GM03348 (cell line): Measurements from ENCODE around the gene OLFM1.
"Not testable (repeated sequence)": the region's sequence is repeated elsewhere in the genome, so short reads cannot be mapped to it uniquely, and the experiment has no call there.

Experiments used
- DNase-seq: peaks from one replicate; pipeline ENCODE4 v3.0.0; 2012; ENCODE audit warnings: low spot score

The OLFM1 gene

GRCh38 chr9:135107581-135108235, 20.2 kb downstream of the OLFM1 start:
- no peak for DNase-seq

GRCh38 chr9:135108831-135109510, 21.5 kb downstream of the OLFM1 start:
- DNase-seq, result no peak

- DNase-seq, result no peak
Measured at GRCh38 chr9:135109650-135110049, 22.2 kb downstream of the OLFM1 start.

GRCh38 chr9:135110416-135110815, 22.9 kb downstream of the OLFM1 start:
- DNase-seq, result no peak

- DNase-seq, result not testable (repeated sequence)
Measured at GRCh38 chr9:135111600-135111999, 24.1 kb downstream of the OLFM1 start.

- DNase-seq, result no peak
Measured at GRCh38 chr9:135116371-135116770, 28.9 kb downstream of the OLFM1 start.

GRCh38 chr9:135116881-135117280, 29.4 kb downstream of the OLFM1 start:
- no peak for DNase-seq

- no peak for DNase-seq
Measured at GRCh38 chr9:135117281-135117680, 29.8 kb downstream of the OLFM1 start.

GRCh38 chr9:135119496-135120064, 32.1 kb downstream of the OLFM1 start:
- no peak for DNase-seq

- no peak for DNase-seq
Measured at GRCh38 chr9:135120249-135120648, 32.8 kb downstream of the OLFM1 start.

GRCh38 chr9:135122316-135122715, 34.8 kb downstream of the OLFM1 start:
- DNase-seq, result no peak

GRCh38 chr9:135123126-135123772, 35.8 kb downstream of the OLFM1 start:
- DNase-seq, result no peak

GRCh38 chr9:135123773-135124134, 36.3 kb downstream of the OLFM1 start:
- DNase-seq, result no peak

GRCh38 chr9:135126451-135127187, 39.2 kb downstream of the OLFM1 start:
- DNase-seq, result no peak

- DNase-seq, result no peak
Measured at GRCh38 chr9:135127718-135128670, 40.5 kb downstream of the OLFM1 start.

- DNase-seq, result no peak
Measured at GRCh38 chr9:135129137-135129695, 41.7 kb downstream of the OLFM1 start.

- no peak for DNase-seq
Measured at GRCh38 chr9:135130207-135130976, 42.9 kb downstream of the OLFM1 start.

- DNase-seq, result no peak
Measured at GRCh38 chr9:135131488-135131887, 44.0 kb downstream of the OLFM1 start.

- DNase-seq, result no peak
Measured at GRCh38 chr9:135132008-135132407, 44.5 kb downstream of the OLFM1 start.
